Caco-2 (cell line): Measurements from ENCODE around the gene P4HA3. TPM values are rescaled to one million over a fixed set of nuclear protein-coding genes. Genes with fewer than 3 reads are reported as not detected.

Experiments used
- BruUV-seq: library from RNA; stranded (reverse); fragments of 400-500 nt; replicated peaks from 2 replicates; lab custom pipeline; 2021; lab: Mats Ljungman, UMichigan
- CTCF ChIA-PET: fragments of 300-600 bp; sonication (Branson Sonifier 250); formaldehyde crosslinking; loops from one replicate; lab custom pipeline; 2022; ENCODE audit warnings: antibody characterized with exemption; lab: Charles Lee
- POLR2A ChIA-PET: fragments of 300-600 bp; sonication (Branson Sonifier 250); formaldehyde crosslinking; loops from one replicate; lab custom pipeline; 2022; ENCODE audit warnings: antibody characterized with exemption; lab: Charles Lee
- DNase-seq, 2 experiments: peaks; one replicate each; pipeline versions ENCODE4 v3.0.0 to v3.0.0-alpha.2; 2020 to 2022
- H3K27me3 ChIP-seq: replicated peaks from 2 replicates; pipeline ENCODE4 v1.6.0; 2011; ENCODE audit warnings: low read length; ENCODE audit not compliant: control insufficient read depth, insufficient read depth
- H3K36me3 ChIP-seq: 2 replicates; pipeline ENCODE4 v1.5.1; 2011; ENCODE audit warnings: low read length; ENCODE audit not compliant: control insufficient read depth, insufficient read depth
- H3K4me1 ChIP-seq: fragments of 250-450 bp; sonication (Bioruptor Pico); 2 replicates; pipeline ENCODE4 v1.5.1; 2020; ENCODE audit warnings: mild to moderate bottlenecking
- H3K4me3 ChIP-seq: 2 replicates; pipeline ENCODE4 v1.5.1; 2011; ENCODE audit warnings: low read depth, mild to moderate bottlenecking, control low read depth, low read length
- H3K9me3 ChIP-seq: fragments of 250-450 bp; sonication (Bioruptor Pico); 2 replicates; pipeline ENCODE4 v1.5.1; 2020; ENCODE audit warnings: mild to moderate bottlenecking, moderate library complexity
- H3K27ac Mint-ChIP-seq: one replicate; pipeline ENCODE4 v1.8.0; 2022; ENCODE audit warnings: mixed read lengths; ENCODE audit not compliant: unreplicated experiment
- H3K27me3 Mint-ChIP-seq: one replicate; pipeline ENCODE4 v1.8.0; 2022; ENCODE audit warnings: mixed read lengths; ENCODE audit not compliant: insufficient read depth, unreplicated experiment
- H3K36me3 Mint-ChIP-seq: one replicate; pipeline ENCODE4 v1.8.0; 2022; ENCODE audit warnings: mild to moderate bottlenecking, mixed read lengths; ENCODE audit not compliant: insufficient read depth, unreplicated experiment
- H3K4me1 Mint-ChIP-seq: one replicate; pipeline ENCODE4 v1.8.0; 2022; ENCODE audit warnings: low read depth, mixed read lengths; ENCODE audit not compliant: unreplicated experiment
- H3K4me3 Mint-ChIP-seq: one replicate; pipeline ENCODE4 v1.8.0; 2022; ENCODE audit warnings: mild to moderate bottlenecking, moderate library complexity, mixed read lengths; ENCODE audit not compliant: unreplicated experiment
- H3K9me3 Mint-ChIP-seq: one replicate; pipeline ENCODE4 v1.8.0; 2022; ENCODE audit warnings: mixed read lengths; ENCODE audit not compliant: unreplicated experiment
- intact Hi-C: fragments of 100-400 bp; cut with micrococcal nuclease; formaldehyde crosslinking; loops from one replicate; pipeline ENCODE4 v1.10.0; 2022; ENCODE audit not compliant: unreplicated experiment
- total RNA-seq: library from RNA; stranded (reverse); gene quantifications from 2 replicates; pipeline ENCODE4 v1.2.3, GENCODE V29; 2022
- TF ChIP-seq, protein P1 (sequence below), 2 experiments: fragments of 200-600 bp in 1 of 2; IDR thresholded peaks; 1 replicate in 1 of 2; 2 replicates in 1 of 2; pipeline versions ENCODE4 v1.5.1 to v1.8.0; 2011 to 2022; ENCODE audit warnings: antibody characterized with exemption in 1 of 2, control low read depth in 1 of 2, inconsistent platforms in 1 of 2, low read depth in 1 of 2, low read length in 1 of 2, mild to moderate bottlenecking in 1 of 2, moderate library complexity in 1 of 2; ENCODE audit not compliant: insufficient read depth in 1 of 2, severe bottlenecking in 1 of 2, unreplicated experiment in 1 of 2

Gene P4HA3
- total RNA-seq, 1 experiment from 2014 or later, result not detected

DNA sequence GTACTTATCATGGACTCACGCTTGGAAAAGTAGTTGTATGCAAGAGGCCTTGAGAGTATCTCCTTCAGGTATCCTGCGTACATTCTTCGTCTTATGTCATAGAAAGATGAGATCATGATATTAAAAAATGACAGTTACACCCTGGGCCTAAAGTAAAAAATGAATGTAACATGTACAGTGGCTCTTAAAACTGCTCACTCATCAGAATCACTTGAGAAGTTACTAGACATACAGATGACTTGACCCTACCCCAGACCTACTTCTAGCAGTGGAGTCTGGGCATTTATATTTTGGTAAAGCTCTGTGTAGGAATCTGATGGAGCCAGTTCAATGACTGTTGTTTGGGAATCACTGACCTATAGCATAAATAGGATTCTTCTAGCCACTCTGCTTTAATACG lies 85.9 kb downstream of the P4HA3 start:
- intact Hi-C loops, result loop anchor here (5.0 kb wide), 1 partner anchor 103 kb away; no protein-coding TSS in a partner anchor
- H3K36me3 Mint-ChIP-seq, result peaks cover 10% of the 10 kb centered on the region
- Histone ChIP-seq H3K36me3 (peaks cover 2% of the 10 kb centered on the region; the same call in 1 of the 2 replicates), H3K9me3 (no peaks in the 10 kb centered on the region), H3K4me1 (peaks cover 4% of the 10 kb centered on the region; the same call in 1 of the 2 replicates), H3K4me3 (no peak overlapping the region), H3K27me3 (no peaks in the 10 kb centered on the region)
- TF ChIP-seq, protein P1, sequence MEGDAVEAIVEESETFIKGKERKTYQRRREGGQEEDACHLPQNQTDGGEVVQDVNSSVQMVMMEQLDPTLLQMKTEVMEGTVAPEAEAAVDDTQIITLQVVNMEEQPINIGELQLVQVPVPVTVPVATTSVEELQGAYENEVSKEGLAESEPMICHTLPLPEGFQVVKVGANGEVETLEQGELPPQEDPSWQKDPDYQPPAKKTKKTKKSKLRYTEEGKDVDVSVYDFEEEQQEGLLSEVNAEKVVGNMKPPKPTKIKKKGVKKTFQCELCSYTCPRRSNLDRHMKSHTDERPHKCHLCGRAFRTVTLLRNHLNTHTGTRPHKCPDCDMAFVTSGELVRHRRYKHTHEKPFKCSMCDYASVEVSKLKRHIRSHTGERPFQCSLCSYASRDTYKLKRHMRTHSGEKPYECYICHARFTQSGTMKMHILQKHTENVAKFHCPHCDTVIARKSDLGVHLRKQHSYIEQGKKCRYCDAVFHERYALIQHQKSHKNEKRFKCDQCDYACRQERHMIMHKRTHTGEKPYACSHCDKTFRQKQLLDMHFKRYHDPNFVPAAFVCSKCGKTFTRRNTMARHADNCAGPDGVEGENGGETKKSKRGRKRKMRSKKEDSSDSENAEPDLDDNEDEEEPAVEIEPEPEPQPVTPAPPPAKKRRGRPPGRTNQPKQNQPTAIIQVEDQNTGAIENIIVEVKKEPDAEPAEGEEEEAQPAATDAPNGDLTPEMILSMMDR (IDR thresholded peaks at IDR 0.05; ENCODE audit: insufficient read depth in 1 of 2, low read depth in 1 of 2, low read length in 1 of 2, severe bottlenecking in 1 of 2, unreplicated experiment in 1 of 2), result no peak
- ChIA-PET CTCF (no interaction called here), POLR2A (no interaction called here)
- H3K27me3 Mint-ChIP-seq, result no peaks in the 10 kb centered on the region
- no peak for DNase-seq
- H3K4me3 Mint-ChIP-seq, result no peak overlapping the region
- no peak overlapping the region for H3K27ac Mint-ChIP-seq
- no peaks in the 10 kb centered on the region for H3K9me3 Mint-ChIP-seq
- peaks cover 10% of the 10 kb centered on the region for H3K4me1 Mint-ChIP-seq
- no TSS peak for BruUV-seq

- DNase-seq, result no peak
- no peak overlapping the region for H3K4me3 Mint-ChIP-seq
- Histone ChIP-seq H3K36me3 (no peaks in the 10 kb centered on the region), H3K4me3 (no peak overlapping the region), H3K9me3 (no peaks in the 10 kb centered on the region), H3K4me1 (peaks cover 12% of the 10 kb centered on the region; the same call in 1 of the 2 replicates), H3K27me3 (no peaks in the 10 kb centered on the region)
- H3K9me3 Mint-ChIP-seq, result peaks cover under 1% of the 10 kb centered on the region
- CTCF ChIA-PET, result no interaction called here
- no TSS peak for BruUV-seq
- intact Hi-C loops, result no loop called here
- peaks cover 15% of the 10 kb centered on the region for H3K4me1 Mint-ChIP-seq
- no peak overlapping the region for H3K27ac Mint-ChIP-seq
- no peaks in the 10 kb centered on the region for H3K27me3 Mint-ChIP-seq
- H3K36me3 Mint-ChIP-seq, result peaks cover 15% of the 10 kb centered on the region
- TF ChIP-seq, protein P1 (IDR thresholded peaks at IDR 0.05; ENCODE audit: insufficient read depth in 1 of 2, low read depth in 1 of 2, low read length in 1 of 2, severe bottlenecking in 1 of 2, unreplicated experiment in 1 of 2), result no peak
- POLR2A ChIA-PET, result no interaction called here
These were observed 89.6 kb downstream of the P4HA3 start for GRCh38 chr11:74221816-74222215.

DNA sequence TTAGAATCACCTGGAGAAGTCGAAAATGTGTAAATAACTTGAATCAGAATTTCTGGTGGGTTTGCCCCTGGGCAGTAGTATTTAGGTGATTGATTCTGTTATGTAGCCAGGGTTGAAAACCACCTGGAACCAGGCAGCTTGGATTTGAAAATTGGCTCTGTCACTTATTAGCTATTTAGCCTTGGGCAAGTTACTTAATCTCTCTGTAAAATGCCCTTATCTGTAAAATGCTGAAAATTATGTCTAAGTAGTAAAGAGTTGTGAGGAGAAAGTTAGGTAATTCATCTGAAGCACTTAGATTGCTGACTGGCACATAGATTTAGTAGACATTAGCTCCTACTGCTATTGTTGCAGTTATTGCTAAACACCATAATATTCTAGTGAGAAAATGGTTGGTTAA lies 91.1 kb downstream of the P4HA3 start:
- peaks cover 8% of the 10 kb centered on the region for H3K4me1 Mint-ChIP-seq
- CTCF ChIA-PET, result no interaction called here
- peak in 1 of 2 experiments; percentile 25 for DNase-seq
- peaks cover 24% of the 10 kb centered on the region for H3K36me3 Mint-ChIP-seq
- peaks cover 10% of the 10 kb centered on the region for H3K9me3 Mint-ChIP-seq
- H3K27ac Mint-ChIP-seq, result no peak overlapping the region
- peaks cover 12% of the 10 kb centered on the region; the same call in 1 of the 2 replicates for H3K4me1 ChIP-seq
- H3K36me3 ChIP-seq, result no peaks in the 10 kb centered on the region
- no peak overlapping the region for H3K4me3 ChIP-seq
- BruUV-seq, result no TSS peak
- H3K9me3 ChIP-seq, result no peaks in the 10 kb centered on the region
- no peaks in the 10 kb centered on the region for H3K27me3 ChIP-seq
- TF ChIP-seq, protein P1 (IDR thresholded peaks at IDR 0.05; ENCODE audit: insufficient read depth in 1 of 2, low read depth in 1 of 2, low read length in 1 of 2, severe bottlenecking in 1 of 2, unreplicated experiment in 1 of 2), result no peak
- H3K4me3 Mint-ChIP-seq, result no peak overlapping the region
- intact Hi-C loops, result no loop called here
- H3K27me3 Mint-ChIP-seq, result no peaks in the 10 kb centered on the region
- POLR2A ChIA-PET, result interaction anchor here (1.3 kb wide), 1 partner anchor 50 kb away, joined by 14 read pairs; the partner anchor contains the start of genes C2CD3 and PPME1

Other genes starting within 250 kb of the P4HA3 start
- gene C2CD3, start 140.6 kb downstream of the P4HA3 start, total RNA-seq, result 47.0 and 47.5 TPM in 2 replicates
- gene PPME1, start 140.4 kb downstream of the P4HA3 start, total RNA-seq, result 109 and 114 TPM in 2 replicates
- gene PGM2L1, start 86.8 kb upstream of the P4HA3 start, total RNA-seq, result 7.7 and 8.0 TPM in 2 replicates
- gene KCNE3, start 155.9 kb upstream of the P4HA3 start, total RNA-seq, result 48.1 and 58.2 TPM in 2 replicates
- gene LIPT2, start 182.1 kb upstream of the P4HA3 start, total RNA-seq, result 10.5 and 14.4 TPM in 2 replicates